Sigmoid colon (tissue), 7 donors: Measurements from ENCODE around the gene PQBP1. TPM values are rescaled to one million over a fixed set of nuclear protein-coding genes. Genes with fewer than 3 reads are reported as not detected.

Experiments
- DNase-seq: peaks from one replicate; pipeline ENCODE4 v3.0.0-alpha.2; 2019
- H3K27ac ChIP-seq, 4 donors: fragments of 200-600 bp; sonication (generic); one replicate each; pipeline ENCODE4 v1.5.1; 2016 to 2019; ENCODE audit warnings: mild to moderate bottlenecking in 1 of 4
- H3K27me3 ChIP-seq, 3 donors: fragments of 200-600 bp; sonication (generic); one replicate each; pipeline ENCODE4 v1.5.1; 2019; ENCODE audit warnings: mild to moderate bottlenecking in 1 of 3
- H3K36me3 ChIP-seq, 4 donors: fragments of 200-600 bp; sonication (generic); one replicate each; pipeline ENCODE4 v1.5.1; 2016 to 2019
- H3K4me1 ChIP-seq, 4 donors: fragments of 200-600 bp; sonication (generic); one replicate each; pipeline ENCODE4 v1.5.1; 2017 to 2019
- H3K4me3 ChIP-seq, 4 donors: fragments of 200-600 bp; sonication (generic); one replicate each; pipeline ENCODE4 v1.5.1; 2017 to 2019; ENCODE audit warnings: mild to moderate bottlenecking in 2 of 4, moderate library complexity in 1 of 4
- H3K9me3 ChIP-seq, 4 donors: fragments of 200-600 bp in 3 of 4; sonication (generic) in 3 of 4; one replicate each; pipeline versions ENCODE4 v1.5.1 to v1.6.1; 2013 to 2019
- CTCF ChIP-seq, 4 experiments: fragments of 450-650 bp in 3 of 4; fragments of 200-600 bp in 1 of 4; IDR thresholded peaks; one replicate each; pipeline ENCODE4 v1.5.1; 2016 to 2019; ENCODE audit warnings: antibody characterized with exemption in 4 of 4, mild to moderate bottlenecking in 3 of 4, moderate library complexity in 2 of 4
- EP300 ChIP-seq, 4 donors: sonication (generic); formaldehyde crosslinking; IDR thresholded peaks; one replicate each; pipeline ENCODE4 v1.6.1; 2017; ENCODE audit warnings: antibody characterized with exemption in 4 of 4
- POLR2A ChIP-seq, 2 donors: fragments of 450-650 bp; IDR thresholded peaks; one replicate each; pipeline ENCODE4 v1.6.1; 2016; ENCODE audit warnings: antibody characterized with exemption in 2 of 2, mild to moderate bottlenecking in 2 of 2, moderate library complexity in 2 of 2
- POLR2AphosphoS5 ChIP-seq, 4 donors: sonication (generic); formaldehyde crosslinking; IDR thresholded peaks; one replicate each; pipeline ENCODE4 v1.6.1; 2017; ENCODE audit warnings: antibody characterized with exemption in 4 of 4
- WGBS, 2 donors: extraction: QIAGEN DNeasy Blood & Tissue Kit; methylation state at CpG; one replicate each; pipeline ENCODE4 v1.1.7; 2013; 5-methylcytosine and 5-hydroxymethylcytosine counted together
- intact Hi-C: fragments of 100-400 bp; cut with DNase I; formaldehyde crosslinking; loops from one replicate; pipeline ENCODE4 v1.15.1; 2023
- polyA plus RNA-seq, 3 donors: library from polyadenylated mRNA; stranded (reverse); fragments of 200-250 nt; gene quantifications; one replicate each; pipeline ENCODE4 v1.2.3, GENCODE V29; 2013
- total RNA-seq, 4 donors: library from RNA; depleted of rRNA; stranded (reverse); fragments of >200 nt; gene quantifications; one replicate each; pipeline ENCODE4 v1.1.0, GENCODE V29; 2016
- donor health status: healthy with polysubstance abuse.
- donor health status: Bipolar disorder and iron deficiency.
- donor health status: healthy.

PQBP1 gene
- total and polyA plus RNA-seq, 7 donors, result 65.0 to 103 (median 83.1) TPM

DNA sequence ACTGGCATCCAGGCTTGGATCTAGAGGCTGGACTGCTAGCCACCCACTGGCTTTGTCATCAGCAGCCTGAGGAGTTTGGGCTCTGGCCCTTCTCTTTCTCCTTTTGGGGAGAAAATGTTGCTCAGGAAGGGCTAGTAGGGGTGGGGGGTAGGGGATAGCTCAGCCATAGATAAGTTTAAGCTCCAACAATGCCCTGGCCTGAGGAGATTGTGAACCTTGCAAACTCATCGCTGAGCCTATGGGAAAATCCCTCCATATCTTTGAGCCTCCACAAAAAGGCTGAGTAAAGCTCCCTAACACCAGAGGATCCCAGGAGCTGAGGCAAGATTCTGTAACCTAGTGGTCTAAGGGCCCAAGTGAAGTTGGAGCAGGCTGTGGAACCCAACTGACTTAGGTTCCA lies 50.9 kb downstream of the PQBP1 start:
- intact Hi-C loops, result no loop called here
- no peak for DNase-seq
- peaks cover 0 to 5% (median 0%) of the 10 kb centered on the region in 4 donors for H3K36me3 ChIP-seq
- no peaks in the 10 kb centered on the region for H3K9me3 ChIP-seq
- WGBS, 2 donors, result 94 to 100% methylated on average over 1 of the region's 1 CpG
- no peak overlapping the region for H3K27ac ChIP-seq
- no peak overlapping the region for H3K4me3 ChIP-seq
- H3K4me1 ChIP-seq, result peaks cover 0 to 30% (median 11%) of the 10 kb centered on the region in 4 donors
- H3K27me3 ChIP-seq, result no peaks in the 10 kb centered on the region
- no peak for TF ChIP-seq CTCF (IDR thresholded peaks at IDR 0.05)
- no peak for TF ChIP-seq POLR2AphosphoS5 (IDR thresholded peaks at IDR 0.05)
- no peak for TF ChIP-seq EP300 (IDR thresholded peaks at IDR 0.05)
- TF ChIP-seq POLR2A (IDR thresholded peaks at IDR 0.05), result no peak

Other genes starting within 250 kb of the PQBP1 start
- 1 to 10 TPM; 3.0 to 6.1 (median 4.7) TPM for gene WAS, start 214.1 kb upstream of the PQBP1 start, total RNA-seq
- 10 to 100 TPM in 1 of 3 donors, 1 to 10 TPM in 2; 3.0 to 23.5 (median 3.7) TPM for gene WAS, start 214.1 kb upstream of the PQBP1 start, polyA plus RNA-seq
- 1 to 10 TPM; 3.0 to 4.6 (median 3.7) TPM for gene SUV39H1, start 201.2 kb upstream of the PQBP1 start, total RNA-seq
- gene SUV39H1, start 201.2 kb upstream of the PQBP1 start, polyA plus RNA-seq, result 1 to 10 TPM; 1.8 to 8.5 (median 2.8) TPM
- gene GLOD5, start 136.2 kb upstream of the PQBP1 start, total RNA-seq, result not detected
- 10 to 100 TPM in 2 of 3 donors, 1 to 10 TPM in 1; 7.5 to 22.7 (median 10.8) TPM for gene GLOD5, start 136.2 kb upstream of the PQBP1 start, polyA plus RNA-seq
- not detected for gene GATA1, start 111.3 kb upstream of the PQBP1 start, total RNA-seq
- not detected for gene GATA1, start 111.3 kb upstream of the PQBP1 start, polyA plus RNA-seq
- 100 to 1,000 TPM in 2 of 4 donors, 10 to 100 TPM in 2; 39.6 to 110 (median 78.3) TPM for gene HDAC6, start 95.9 kb upstream of the PQBP1 start, total RNA-seq
- gene HDAC6, start 95.9 kb upstream of the PQBP1 start, polyA plus RNA-seq, result 10 to 100 TPM; 22.2 to 69.9 (median 25.2) TPM
- gene ERAS, start 71.4 kb upstream of the PQBP1 start, total RNA-seq, result not detected
- under 1 TPM in 1 of 3 donors, not detected in 2; 0.12 TPM for gene ERAS, start 71.4 kb upstream of the PQBP1 start, polyA plus RNA-seq
- 10 to 100 TPM in 3 of 4 donors, 1 to 10 TPM in 1; 4.1 to 25.7 (median 21.4) TPM for gene PCSK1N, start 62.3 kb upstream of the PQBP1 start, total RNA-seq
- 1 to 10 TPM; 2.3 to 6.9 (median 6.0) TPM for gene PCSK1N, start 62.3 kb upstream of the PQBP1 start, polyA plus RNA-seq
- gene TIMM17B, start 162 bp upstream of the PQBP1 start, total RNA-seq, result 10 to 100 TPM; 37.7 to 59.6 (median 45.7) TPM
- gene TIMM17B, start 162 bp upstream of the PQBP1 start, polyA plus RNA-seq, result 10 to 100 TPM; 38.4 to 63.1 (median 53.4) TPM
- gene SLC35A2, start 13.7 kb downstream of the PQBP1 start, total RNA-seq, result 10 to 100 TPM in 1 of 4 donors, 1 to 10 TPM in 3; 5.6 to 20.2 (median 6.0) TPM
- 10 to 100 TPM in 1 of 3 donors, 1 to 10 TPM in 2; 6.0 to 43.9 (median 9.0) TPM for gene SLC35A2, start 13.7 kb downstream of the PQBP1 start, polyA plus RNA-seq
- 1 to 10 TPM; 2.4 to 6.9 (median 4.4) TPM for gene PIM2, start 21.1 kb downstream of the PQBP1 start, total RNA-seq
- 10 to 100 TPM in 1 of 3 donors, 1 to 10 TPM in 2; 6.6 to 42.0 (median 6.7) TPM for gene PIM2, start 21.1 kb downstream of the PQBP1 start, polyA plus RNA-seq
- 10 to 100 TPM; 33.6 to 41.4 (median 38.0) TPM for gene OTUD5, start 59.7 kb downstream of the PQBP1 start, total RNA-seq
- 10 to 100 TPM; 22.4 to 39.3 (median 24.6) TPM for gene OTUD5, start 59.7 kb downstream of the PQBP1 start, polyA plus RNA-seq
- gene KCND1, start 73.9 kb downstream of the PQBP1 start, total RNA-seq, result 1 to 10 TPM in 3 of 4 donors, under 1 TPM in 1; 0.95 to 2.5 (median 1.3) TPM
- gene KCND1, start 73.9 kb downstream of the PQBP1 start, polyA plus RNA-seq, result 1 to 10 TPM in 1 of 3 donors, not detected in 2; 1.7 TPM
- gene GRIPAP1, start 104.3 kb downstream of the PQBP1 start, total RNA-seq, result 10 to 100 TPM; 19.7 to 63.1 (median 29.7) TPM
- 10 to 100 TPM; 14.4 to 42.0 (median 18.3) TPM for gene GRIPAP1, start 104.3 kb downstream of the PQBP1 start, polyA plus RNA-seq
- 10 to 100 TPM; 38.3 to 69.8 (median 56.0) TPM for gene TFE3, start 145.4 kb downstream of the PQBP1 start, total RNA-seq
- 10 to 100 TPM; 21.0 to 32.6 (median 30.9) TPM for gene TFE3, start 145.4 kb downstream of the PQBP1 start, polyA plus RNA-seq
- 1 to 10 TPM in 3 of 4 donors, under 1 TPM in 1; 0.71 to 3.9 (median 1.3) TPM for gene CCDC120, start 161.1 kb downstream of the PQBP1 start, total RNA-seq
- gene CCDC120, start 161.1 kb downstream of the PQBP1 start, polyA plus RNA-seq, result 1 to 10 TPM; 4.2 to 7.6 (median 4.2) TPM
- 10 to 100 TPM; 18.2 to 20.2 (median 19.0) TPM for gene PRAF2, start 176.1 kb downstream of the PQBP1 start, total RNA-seq
- gene PRAF2, start 176.1 kb downstream of the PQBP1 start, polyA plus RNA-seq, result 10 to 100 TPM in 1 of 3 donors, 1 to 10 TPM in 2; 2.8 to 15.2 (median 8.4) TPM
- 100 to 1,000 TPM in 1 of 4 donors, 10 to 100 TPM in 3; 78.5 to 102 (median 93.5) TPM for gene WDR45, start 182.0 kb downstream of the PQBP1 start, total RNA-seq
- gene WDR45, start 182.0 kb downstream of the PQBP1 start, polyA plus RNA-seq, result 10 to 100 TPM; 49.5 to 57.1 (median 55.5) TPM
- 10 to 100 TPM; 14.4 to 25.0 (median 23.6) TPM for gene GPKOW, start 225.8 kb downstream of the PQBP1 start, total RNA-seq
- 10 to 100 TPM; 23.4 to 24.6 (median 24.3) TPM for gene GPKOW, start 225.8 kb downstream of the PQBP1 start, polyA plus RNA-seq